Endothelial cell of umbilical vein (primary cell): ENCODE data around the gene ZNF488. TPM values are rescaled to one million over a fixed set of nuclear protein-coding genes. Genes with fewer than 3 reads are reported as not detected.

Source experiments
- BruUV-seq: library from RNA; stranded (reverse); fragments of 400-500 nt; replicated peaks from 2 replicates; lab custom pipeline; 2021; lab: Mats Ljungman, UMichigan
- CTCF ChIA-PET: fragments of 300-600, 350-600 bp; sonication (Branson Sonifier 250); formaldehyde crosslinking; loops from one replicate; lab custom pipeline; 2021; ENCODE audit warnings: antibody characterized with exemption, inconsistent platforms; lab: Charles Lee
- POLR2A ChIA-PET: fragments of 300-600, 350-600 bp; sonication (Branson Sonifier 250); formaldehyde crosslinking; loops from one replicate; lab custom pipeline; 2021; ENCODE audit warnings: antibody characterized with exemption, inconsistent platforms; lab: Charles Lee
- DNase-seq: peaks from one replicate; pipeline ENCODE4 v3.0.0-alpha.2; 2011; ENCODE audit warnings: low read depth, low spot score
- FAIRE-seq: peaks from 2 replicates; lab custom pipeline; 2011; peaks lifted over from hg19 to GRCh38; lab: Jason Lieb, UNC
- H2AFZ ChIP-seq: 2 replicates; pipeline ENCODE4 v1.6.0; 2012; ENCODE audit warnings: low read depth, low read length, control low read depth, inconsistent platforms
- H3K27ac ChIP-seq: 2 replicates; pipeline ENCODE4 v1.5.1; 2011; ENCODE audit warnings: low read depth, mild to moderate bottlenecking, control low read depth, low read length, moderate library complexity; ENCODE audit not compliant: insufficient read depth
- H3K27me3 ChIP-seq, 2 experiments: 2 replicates each; pipeline versions ENCODE4 v1.6.0 to v1.6.1; 2011; ENCODE audit warnings: low read length in 2 of 2, mixed read lengths in 1 of 2; ENCODE audit not compliant: control insufficient read depth in 2 of 2, insufficient read depth in 2 of 2
- H3K36me3 ChIP-seq, 2 experiments: 2 replicates in 1 of 2; 3 replicates in 1 of 2; pipeline ENCODE4 v1.5.1; 2011; ENCODE audit warnings: low read length in 2 of 2, mild to moderate bottlenecking in 1 of 2, moderate library complexity in 1 of 2; ENCODE audit not compliant: control insufficient read depth in 2 of 2, insufficient read depth in 2 of 2; ENCODE audit errors: extremely low read depth in 1 of 2
- H3K4me1 ChIP-seq: 3 replicates; pipeline ENCODE4 v1.5.1; 2011; ENCODE audit warnings: mild to moderate bottlenecking, low read length; ENCODE audit not compliant: control insufficient read depth, insufficient read depth; ENCODE audit errors: extremely low read depth
- H3K4me2 ChIP-seq: 2 replicates; pipeline ENCODE4 v1.6.1; 2011; ENCODE audit warnings: low read length, control low read depth, mixed read lengths; ENCODE audit not compliant: insufficient read depth
- H3K4me3 ChIP-seq, 3 experiments: fragments of 200-600 bp in 1 of 3; sonication (generic), shearing (Covaris generic) in 1 of 3; replicated peaks in 1 of 3; 2 replicates each; pipeline ENCODE4 v1.5.1; 2011 to 2016; ENCODE audit warnings: control low read depth in 3 of 3, low read length in 3 of 3, mild to moderate bottlenecking in 2 of 3, inconsistent platforms in 1 of 3, low read depth in 1 of 3, moderate library complexity in 1 of 3; ENCODE audit not compliant: insufficient read depth in 1 of 3
- H3K79me2 ChIP-seq: 2 replicates; pipeline ENCODE4 v1.6.0; 2012; ENCODE audit warnings: low read length, inconsistent platforms; ENCODE audit not compliant: control insufficient read depth, insufficient read depth
- H3K9ac ChIP-seq: replicated peaks from 2 replicates; pipeline ENCODE3; 2011; ENCODE audit warnings: low read length, control low read depth; ENCODE audit not compliant: insufficient read depth; ENCODE audit errors: extremely low read depth
- H3K9me1 ChIP-seq: replicated peaks from 3 replicates; pipeline ENCODE4 v1.6.0; 2011; ENCODE audit warnings: mild to moderate bottlenecking, low read length; ENCODE audit not compliant: control insufficient read depth, insufficient read depth; ENCODE audit errors: extremely low read depth
- H3K9me3 ChIP-seq: replicated peaks from 2 replicates; pipeline ENCODE4 v1.5.1; 2012; ENCODE audit warnings: low read length, inconsistent platforms; ENCODE audit not compliant: control insufficient read depth, insufficient read depth
- H4K20me1 ChIP-seq: replicated peaks from 2 replicates; pipeline ENCODE3; 2011; ENCODE audit warnings: mild to moderate bottlenecking, low read length; ENCODE audit not compliant: control insufficient read depth, insufficient read depth; ENCODE audit errors: extremely low read depth
- EZH2 ChIP-seq: IDR thresholded peaks from 2 replicates; pipeline ENCODE4 v1.6.1; 2012; ENCODE audit warnings: borderline replicate concordance, low read depth, mild to moderate bottlenecking, moderate library complexity, low read length, inconsistent platforms; ENCODE audit not compliant: severe bottlenecking
- POLR2A ChIP-seq: IDR thresholded peaks from 2 replicates; pipeline ENCODE4 v1.6.1; 2012; ENCODE audit warnings: low read depth, mild to moderate bottlenecking, control low read depth, low read length
- dilution Hi-C: fragments of 300-500 bp; cut with MboI; formaldehyde crosslinking; loops from one replicate; pipeline ENCODE4 v1.15.0; 2019; ENCODE audit warnings: low sequenced_read_pairs; ENCODE audit not compliant: extremely low pct_ligation_motif_present
- intact Hi-C: fragments of 100-400 bp; cut with micrococcal nuclease; formaldehyde crosslinking; loops from one replicate; pipeline ENCODE4 v1.10.0; 2022
- polyA plus RNA-seq, 4 experiments: library from polyadenylated mRNA; depleted of rRNA in 3 of 4; stranded (reverse) in 3 of 4; unstranded in 1 of 4; fragments of >200 nt; gene quantifications; 2 replicates each; pipeline versions ENCODE4 v1.2.1 to v1.2.3, GENCODE V29; 2011 to 2012; ENCODE audit warnings: missing spikeins in 1 of 4
- total RNA-seq: library from RNA; stranded (reverse); gene quantifications from 2 replicates; pipeline ENCODE4 v1.2.3, GENCODE V29; 2021
- TF ChIP-seq, protein P1 (sequence below): IDR thresholded peaks from 2 replicates; pipeline ENCODE4 v1.6.1; 2011; ENCODE audit not compliant: insufficient read depth, insufficient read length
- TF ChIP-seq, protein P2 (sequence below), 2 donors: IDR thresholded peaks; 1 replicate in 1 of 2; 2 replicates in 1 of 2; pipeline ENCODE4 v1.5.1; 2011; ENCODE audit warnings: low read length in 2 of 2, mild to moderate bottlenecking in 2 of 2, moderate library complexity in 2 of 2, control low read depth in 1 of 2, inconsistent platforms in 1 of 2, low read depth in 1 of 2; ENCODE audit not compliant: insufficient read depth in 1 of 2; ENCODE audit errors: extremely low read depth in 1 of 2

The ZNF488 gene
- total and polyA plus RNA-seq, 2 donors (not counting 3 experiments of a cell fraction or from before 2014, with no cell fraction given), result 0.21 to 0.38 TPM

DNA sequence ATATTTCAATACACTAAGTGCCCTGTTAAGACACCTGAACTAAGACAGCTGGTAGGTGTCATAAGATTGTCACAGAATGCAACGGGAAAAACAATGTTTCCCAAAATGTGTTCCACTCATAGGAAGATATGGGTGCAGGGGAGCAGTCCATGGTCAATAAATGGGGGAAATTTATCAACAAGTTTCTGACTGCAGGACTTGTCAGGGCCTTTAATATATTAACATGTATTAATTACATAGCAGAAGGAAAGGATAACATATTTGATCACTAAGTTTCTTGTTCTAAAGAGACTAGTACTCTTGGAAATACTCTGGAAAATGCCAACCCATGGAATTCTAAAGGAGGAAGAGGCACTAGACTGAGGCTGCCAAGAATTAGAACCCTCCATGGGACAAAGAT lies 29.2 kb downstream of the ZNF488 start:
- dilution Hi-C loops, result no loop called here
- H3K9ac ChIP-seq, result no peak overlapping the region
- no peaks in the 10 kb centered on the region for H3K27me3 ChIP-seq
- H3K4me3 ChIP-seq, result no peak overlapping the region
- no peaks in the 10 kb centered on the region for H4K20me1 ChIP-seq
- CTCF ChIA-PET, result interaction anchor here (2.9 kb wide), 1 partner anchor 15 kb away, joined by 14 read pairs; no protein-coding TSS in a partner anchor
- H3K79me2 ChIP-seq, result no peaks in the 10 kb centered on the region
- H3K36me3 ChIP-seq, result no peaks in the 10 kb centered on the region
- no peak overlapping the region for H3K27ac ChIP-seq
- H3K9me1 ChIP-seq, result no peaks in the 10 kb centered on the region
- FAIRE-seq, result no peak
- no peaks in the 10 kb centered on the region for H3K9me3 ChIP-seq
- no peak overlapping the region for H3K4me2 ChIP-seq
- POLR2A ChIA-PET, result no interaction called here
- DNase-seq, result no peak
- H3K4me1 ChIP-seq, result no peaks in the 10 kb centered on the region
- intact Hi-C loops, result loop anchor here (1.0 kb wide), 1 partner anchor 11 kb away; no protein-coding TSS in a partner anchor
- H2AFZ ChIP-seq, result no peak overlapping the region
- no peak for TF ChIP-seq EZH2
- TF ChIP-seq, protein P1, sequence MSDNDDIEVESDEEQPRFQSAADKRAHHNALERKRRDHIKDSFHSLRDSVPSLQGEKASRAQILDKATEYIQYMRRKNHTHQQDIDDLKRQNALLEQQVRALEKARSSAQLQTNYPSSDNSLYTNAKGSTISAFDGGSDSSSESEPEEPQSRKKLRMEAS, result no peak
- no peak for TF ChIP-seq POLR2A
- BruUV-seq, result no TSS peak

DNA sequence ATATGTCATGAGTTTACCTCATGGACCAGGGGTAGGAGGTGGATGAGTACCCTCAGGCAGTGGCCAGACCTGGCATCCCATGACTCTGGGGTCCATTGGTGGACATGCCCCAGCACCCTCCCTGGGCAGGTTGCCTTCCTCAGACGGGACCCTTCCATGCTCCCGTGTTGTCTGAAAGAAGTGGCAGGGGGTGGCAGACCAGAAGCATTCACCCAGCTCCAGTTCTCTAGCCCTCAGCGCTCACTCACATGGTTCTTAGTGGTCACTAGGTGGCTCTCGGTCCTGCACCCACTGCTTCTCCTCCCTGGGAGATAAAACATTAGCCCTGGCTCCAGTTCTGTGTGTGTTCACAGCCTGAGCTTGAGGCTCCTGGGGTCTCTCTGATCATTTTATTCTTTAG lies 29.9 kb downstream of the ZNF488 start:
- no peaks in the 10 kb centered on the region for H3K36me3 ChIP-seq
- no peak overlapping the region for H3K4me2 ChIP-seq
- no peak for FAIRE-seq
- CTCF ChIA-PET, result interaction anchor here (2.9 kb wide), 1 partner anchor 14 kb away, joined by 14 read pairs; no protein-coding TSS in a partner anchor
- no peaks in the 10 kb centered on the region for H4K20me1 ChIP-seq
- H3K9ac ChIP-seq, result no peak overlapping the region
- no peaks in the 10 kb centered on the region for H3K9me3 ChIP-seq
- POLR2A ChIA-PET, result no interaction called here
- no peak for DNase-seq
- intact Hi-C loops (loop anchor here (1.0 kb wide), 1 partner anchor 12 kb away; no protein-coding TSS in a partner anchor), dilution Hi-C loops (no loop called here)
- no TSS peak for BruUV-seq
- no peaks in the 10 kb centered on the region for H3K27me3 ChIP-seq
- no peak overlapping the region for H3K27ac ChIP-seq
- no peaks in the 10 kb centered on the region for H3K4me1 ChIP-seq
- no peaks in the 10 kb centered on the region for H3K9me1 ChIP-seq
- no peak overlapping the region for H2AFZ ChIP-seq
- TF ChIP-seq, protein P1, result no peak
- TF ChIP-seq, protein P2, sequence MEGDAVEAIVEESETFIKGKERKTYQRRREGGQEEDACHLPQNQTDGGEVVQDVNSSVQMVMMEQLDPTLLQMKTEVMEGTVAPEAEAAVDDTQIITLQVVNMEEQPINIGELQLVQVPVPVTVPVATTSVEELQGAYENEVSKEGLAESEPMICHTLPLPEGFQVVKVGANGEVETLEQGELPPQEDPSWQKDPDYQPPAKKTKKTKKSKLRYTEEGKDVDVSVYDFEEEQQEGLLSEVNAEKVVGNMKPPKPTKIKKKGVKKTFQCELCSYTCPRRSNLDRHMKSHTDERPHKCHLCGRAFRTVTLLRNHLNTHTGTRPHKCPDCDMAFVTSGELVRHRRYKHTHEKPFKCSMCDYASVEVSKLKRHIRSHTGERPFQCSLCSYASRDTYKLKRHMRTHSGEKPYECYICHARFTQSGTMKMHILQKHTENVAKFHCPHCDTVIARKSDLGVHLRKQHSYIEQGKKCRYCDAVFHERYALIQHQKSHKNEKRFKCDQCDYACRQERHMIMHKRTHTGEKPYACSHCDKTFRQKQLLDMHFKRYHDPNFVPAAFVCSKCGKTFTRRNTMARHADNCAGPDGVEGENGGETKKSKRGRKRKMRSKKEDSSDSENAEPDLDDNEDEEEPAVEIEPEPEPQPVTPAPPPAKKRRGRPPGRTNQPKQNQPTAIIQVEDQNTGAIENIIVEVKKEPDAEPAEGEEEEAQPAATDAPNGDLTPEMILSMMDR (IDR thresholded peaks at IDR 0.05; ENCODE audit: extremely low read depth in 1 of 2, insufficient read depth in 1 of 2, low read depth in 1 of 2, low read length in 2 of 2), result peak in 1 of 2 donors; percentile 2
- H3K79me2 ChIP-seq, result no peaks in the 10 kb centered on the region
- no peak overlapping the region for H3K4me3 ChIP-seq
